HepG2 (cell line): Measurements from ENCODE around the gene FBXL13. TPM values are rescaled to one million over a fixed set of nuclear protein-coding genes. Genes with fewer than 3 reads are reported as not detected.

Experiments used
- ATAC-seq: fragments of 200-7000 bp; cut with Tn5 transposase; 3 replicates; pipeline ENCODE4 v1.9.1; 2020; ENCODE audit warnings: mild to moderate bottlenecking, moderate library complexity
- BruUV-seq: library from RNA; stranded (reverse); fragments of 400-500 nt; replicated peaks from 2 replicates; lab custom pipeline; 2021; lab: Mats Ljungman, UMichigan
- CTCF ChIA-PET: fragments of 300-600 bp; formaldehyde crosslinking; extraction: SDS; loops from one replicate; lab custom pipeline; 2021; ENCODE audit warnings: low total read pairs, inconsistent platforms, low intra/inter-chr PET ratio; lab: Yijun Ruan, JAX
- POLR2A ChIA-PET: fragments of 350-600 bp; sonication (Branson Sonifier 250); formaldehyde crosslinking; loops from one replicate; lab custom pipeline; 2020; ENCODE audit warnings: antibody characterized with exemption, inconsistent platforms; lab: Yijun Ruan, JAX
- DNase-seq: peaks from one replicate; pipeline ENCODE4 v3.0.0-alpha.2; 2015; ENCODE audit warnings: low spot score
- FAIRE-seq: peaks from 3 replicates; lab custom pipeline; 2011; peaks lifted over from hg19 to GRCh38; lab: Jason Lieb, UNC
- H2AFZ ChIP-seq: one replicate; pipeline ENCODE4 v1.6.1; 2011; ENCODE audit warnings: low read length, inconsistent platforms
- H3K27ac ChIP-seq: fragments of 300-600 bp; 3 replicates; pipeline ENCODE4 v1.8.0; 2011; ENCODE audit warnings: mixed run types, mild to moderate bottlenecking, mixed read lengths, low read length, inconsistent platforms; ENCODE audit not compliant: insufficient read depth; ENCODE audit errors: extremely low read length
- H3K27me3 ChIP-seq, 2 experiments: fragments of 200-600 bp in 1 of 2; 2 replicates in 1 of 2; 3 replicates in 1 of 2; pipeline versions ENCODE4 v1.6.0 to v1.8.0; 2011; ENCODE audit warnings: low read length in 2 of 2, mild to moderate bottlenecking in 2 of 2, moderate library complexity in 2 of 2, inconsistent platforms in 1 of 2; ENCODE audit not compliant: insufficient read depth in 2 of 2, control insufficient read depth in 1 of 2
- H3K36me3 ChIP-seq, 2 experiments: fragments of 200-600 bp in 1 of 2; replicated peaks in 1 of 2; 2 replicates in 1 of 2; 3 replicates in 1 of 2; pipeline versions ENCODE4 v1.5.1 to v1.8.0; 2011; ENCODE audit warnings: low read length in 2 of 2, inconsistent platforms in 1 of 2; ENCODE audit not compliant: insufficient read depth in 2 of 2, control insufficient read depth in 1 of 2
- H3K4me1 ChIP-seq: 2 replicates; pipeline ENCODE4 v1.5.1; 2012; ENCODE audit warnings: low read length, inconsistent platforms; ENCODE audit not compliant: insufficient read depth
- H3K4me2 ChIP-seq: 2 replicates; pipeline ENCODE4 v1.6.0; 2011; ENCODE audit warnings: low read depth, low read length, inconsistent platforms
- H3K4me3 ChIP-seq, 3 experiments: fragments of 200-600 bp in 1 of 3; sonication (generic), shearing (Covaris generic) in 1 of 3; replicated peaks in 1 of 3; 2 replicates each; pipeline ENCODE4 v1.5.1; 2011 to 2016; ENCODE audit warnings: low read length in 3 of 3, inconsistent platforms in 2 of 3, low read depth in 2 of 3, mild to moderate bottlenecking in 2 of 3, control low read depth in 1 of 3, mixed read lengths in 1 of 3; ENCODE audit not compliant: insufficient read depth in 1 of 3
- H3K79me2 ChIP-seq: one replicate; pipeline ENCODE4 v1.6.1; 2011; ENCODE audit warnings: low read length, inconsistent platforms; ENCODE audit not compliant: insufficient read depth
- H3K9ac ChIP-seq: 2 replicates; pipeline ENCODE4 v1.6.0; 2011; ENCODE audit warnings: mild to moderate bottlenecking, low read depth, low read length, inconsistent platforms; ENCODE audit not compliant: insufficient read depth
- H3K9me3 ChIP-seq: 2 replicates; pipeline ENCODE4 v1.5.1; 2012; ENCODE audit warnings: mild to moderate bottlenecking, low read length
- H4K20me1 ChIP-seq: 2 replicates; pipeline ENCODE4 v1.6.0; 2011; ENCODE audit warnings: inconsistent platforms, mild to moderate bottlenecking, low read length, moderate library complexity; ENCODE audit not compliant: insufficient read depth
- AGO1 ChIP-seq: fragments of 200-400 bp; formaldehyde crosslinking; IDR thresholded peaks from 2 replicates; pipeline ENCODE4 v1.6.1; 2017; ENCODE audit warnings: mild to moderate bottlenecking, low read depth, low read length, moderate library complexity; ENCODE audit not compliant: poor library complexity, severe bottlenecking
- ARID5B ChIP-seq: IDR thresholded peaks from 2 replicates; pipeline ENCODE4 v1.4.0; 2020; ENCODE audit warnings: mild to moderate bottlenecking, missing genetic modification reagents
- ATF1 ChIP-seq: IDR thresholded peaks from 2 replicates; pipeline ENCODE4 v1.6.1; 2016; ENCODE audit warnings: mild to moderate bottlenecking, control low read depth
- EEA1 ChIP-seq: sonication (generic); formaldehyde crosslinking; IDR thresholded peaks from 2 replicates; pipeline ENCODE4 v1.5.1; 2020; ENCODE audit warnings: mild to moderate bottlenecking, missing genetic modification reagents, borderline replicate concordance
- FOXA3 ChIP-seq: IDR thresholded peaks from 2 replicates; pipeline ENCODE4 v1.6.1; 2016; ENCODE audit warnings: missing genetic modification reagents, missing compliant biosample characterization
- GPN1 ChIP-seq: sonication (generic); formaldehyde crosslinking; IDR thresholded peaks from 2 replicates; pipeline ENCODE4 v1.5.1; 2020; ENCODE audit warnings: missing genetic modification reagents, borderline replicate concordance
- ISL2 ChIP-seq: sonication (generic); formaldehyde crosslinking; IDR thresholded peaks from 2 replicates; pipeline ENCODE4 v1.5.0; 2020; ENCODE audit warnings: missing genetic modification reagents
- ISX ChIP-seq: sonication (generic); formaldehyde crosslinking; conservative IDR thresholded peaks from 2 replicates; pipeline ENCODE4 v1.5.0; 2020; ENCODE audit warnings: missing genetic modification reagents
- KAT8 ChIP-seq: IDR thresholded peaks from 2 replicates; pipeline ENCODE4 v1.6.1; 2016; ENCODE audit warnings: missing genetic modification reagents, missing compliant biosample characterization
- MAFK ChIP-seq, 2 experiments: IDR thresholded peaks in 1 of 2; conservative IDR thresholded peaks in 1 of 2; 2 replicates each; pipeline ENCODE4 v1.6.1; 2011; ENCODE audit warnings: improper control_type of control experiment in 2 of 2, low read length in 2 of 2
- NFIC ChIP-seq: IDR thresholded peaks from 2 replicates; pipeline ENCODE4 v1.6.1; 2012; ENCODE audit warnings: mild to moderate bottlenecking, low read length, inconsistent platforms
- NONO ChIP-seq, 2 experiments: fragments of 450-650 bp in 1 of 2; sonication (generic) in 1 of 2; formaldehyde crosslinking in 1 of 2; IDR thresholded peaks in 1 of 2; conservative IDR thresholded peaks in 1 of 2; 2 replicates each; pipeline versions ENCODE4 v1.6.1 to v1.8.0; 2017 to 2022; ENCODE audit warnings: mild to moderate bottlenecking in 1 of 2, missing genetic modification reagents in 1 of 2, moderate library complexity in 1 of 2
- PITX1 ChIP-seq: sonication (generic); formaldehyde crosslinking; IDR thresholded peaks from 2 replicates; pipeline ENCODE4 v1.5.1; 2020; ENCODE audit warnings: mild to moderate bottlenecking, missing genetic modification reagents
- POGZ ChIP-seq: sonication (generic); formaldehyde crosslinking; IDR thresholded peaks from 2 replicates; pipeline ENCODE4 v1.4.0; 2020; ENCODE audit warnings: mild to moderate bottlenecking, missing genetic modification reagents
- RARA ChIP-seq: IDR thresholded peaks from 2 replicates; pipeline ENCODE4 v1.6.1; 2016; ENCODE audit warnings: missing genetic modification reagents, missing compliant biosample characterization
- WIZ ChIP-seq: sonication (generic); formaldehyde crosslinking; IDR thresholded peaks from 2 replicates; pipeline ENCODE4 v1.5.1; 2020; ENCODE audit warnings: mild to moderate bottlenecking, missing genetic modification reagents
- ZNF12 ChIP-seq: sonication (generic); formaldehyde crosslinking; IDR thresholded peaks from 2 replicates; pipeline ENCODE4 v1.5.0; 2020; ENCODE audit warnings: missing genetic modification reagents
- ZNF224 ChIP-seq: sonication (generic); formaldehyde crosslinking; IDR thresholded peaks from 2 replicates; pipeline ENCODE4 v1.5.0; 2020; ENCODE audit warnings: mild to moderate bottlenecking, missing genetic modification reagents
- ZNF580 ChIP-seq: IDR thresholded peaks from 2 replicates; pipeline ENCODE4 v1.6.1; 2016; ENCODE audit warnings: low read depth, borderline replicate concordance
- ZNF616 ChIP-seq: sonication (generic); formaldehyde crosslinking; IDR thresholded peaks from 2 replicates; pipeline ENCODE4 v1.5.0; 2020; ENCODE audit warnings: low read depth, mild to moderate bottlenecking, missing genetic modification reagents
- WGBS: methylation state at CpG from one replicate; pipeline ENCODE4 v1.1.6; 2017; ENCODE audit warnings: low lambda C conversion rate; 5-methylcytosine and 5-hydroxymethylcytosine counted together
- in situ Hi-C: cut with HindIII; loops from 2 replicates; pipeline ENCODE4 v1.10.0; 2017; ENCODE audit warnings: low pct_unique_long_range_greater_than_20kb; ENCODE audit not compliant: extremely low pct_ligation_motif_present
- intact Hi-C: fragments of 100-400 bp; cut with micrococcal nuclease; formaldehyde crosslinking; loops from one replicate; pipeline ENCODE4 v1.10.0; 2022; ENCODE audit not compliant: unreplicated experiment
- polyA plus RNA-seq, 8 experiments: library from polyadenylated mRNA; depleted of rRNA in 3 of 8; stranded (reverse) in 7 of 8; unstranded in 1 of 8; fragments of >200 nt; fragmentation: Illumina TruSeq in 4 of 8; extraction: Trizol in 4 of 8; gene quantifications; 2 replicates each; pipeline versions ENCODE4 v1.2.1 to v1.2.3, GENCODE V29; 2011 to 2016; ENCODE audit warnings: low read depth in 4 of 8, missing spikeins in 1 of 8, mixed read lengths in 1 of 8; ENCODE audit not compliant: insufficient read depth in 1 of 8
- total RNA-seq, 5 experiments: library from RNA; depleted of rRNA; stranded (reverse); fragments of >200 nt; fragmentation: Illumina TruSeq; extraction: Trizol; gene quantifications; 2 replicates each; pipeline ENCODE4 v1.2.3, GENCODE V29; 2016; ENCODE audit warnings: low read depth in 1 of 5
- TF ChIP-seq, protein P1 (sequence below): sonication (generic); formaldehyde crosslinking; conservative IDR thresholded peaks from 2 replicates; pipeline ENCODE4 v1.4.0; 2020; ENCODE audit warnings: missing genetic modification reagents

The FBXL13 gene
- total and polyA plus RNA-seq, 2 of the 13 experiments (the other 11 are each of a cell fraction or from before 2014, with no cell fraction given): 0.24 to 0.77 TPM

DNA sequence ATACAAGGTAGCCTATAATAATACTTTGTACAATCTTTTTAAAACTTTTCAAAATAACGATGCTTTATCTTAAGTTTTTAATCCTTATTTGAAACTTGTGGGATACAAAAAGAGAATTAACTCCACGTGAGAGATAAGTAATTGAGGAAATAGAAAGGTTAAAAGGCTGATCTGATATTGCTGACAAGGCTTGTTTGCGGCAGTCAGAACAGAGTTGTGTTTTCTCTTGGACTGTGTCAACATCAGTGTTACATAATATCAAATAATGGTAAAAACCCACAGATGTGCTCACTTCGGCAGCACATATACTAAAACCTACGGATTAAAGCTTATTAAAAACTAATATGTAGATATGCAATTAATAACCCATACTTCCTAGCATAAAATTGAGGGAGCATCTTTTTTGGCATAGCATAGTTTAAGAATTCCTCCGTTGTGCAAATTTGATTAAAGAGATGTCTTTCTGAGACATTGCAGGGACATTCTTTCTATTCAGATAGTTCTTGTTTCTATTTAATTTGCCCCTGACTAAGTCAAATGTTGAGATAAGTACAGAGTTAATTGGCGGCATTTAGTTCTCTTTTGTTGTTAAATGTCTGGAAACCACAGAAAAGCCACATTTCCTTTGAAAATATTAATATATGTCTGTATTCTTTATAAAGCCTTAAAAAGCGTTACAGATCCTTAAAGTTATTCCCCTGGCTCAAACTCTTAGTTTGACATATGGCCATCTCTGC is 262.5 kb downstream of the FBXL13 start:
- no peaks in the 10 kb centered on the region for H3K9me3 ChIP-seq
- CTCF ChIA-PET: no interaction called here
- FAIRE-seq (peak; percentile 64), DNase-seq (peak; percentile 41), ATAC-seq (peak; percentile 57; the same call in 1 of the 3 replicates)
- 40% methylated on average over 8 of the region's 8 CpGs for WGBS
- H3K36me3 ChIP-seq: no peaks in the 10 kb centered on the region; a peak in 1 of 5 replicates
- no peak overlapping the region for H3K4me3 ChIP-seq
- no peak overlapping the region for H3K27ac ChIP-seq
- H2AFZ ChIP-seq: no peak overlapping the region
- H4K20me1 ChIP-seq: no peaks in the 10 kb centered on the region
- no TSS peak for BruUV-seq
- in situ Hi-C loops: no loop called here
- H3K9ac ChIP-seq: no peak overlapping the region
- no peak overlapping the region for H3K4me2 ChIP-seq
- H3K4me1 ChIP-seq: peaks cover 27% of the 10 kb centered on the region
- POLR2A ChIA-PET: interaction anchor here (1.5 kb wide), 1 partner anchor 61 kb away, joined by 3 read pairs; no protein-coding TSS in a partner anchor
- no peaks in the 10 kb centered on the region for H3K27me3 ChIP-seq
- intact Hi-C loops: no loop called here
- no peaks in the 10 kb centered on the region for H3K79me2 ChIP-seq
- no peak for TF ChIP-seq NONO (IDR thresholded peaks at IDR 0.05)
- TF ChIP-seq NONO (CRISPR knock-in tag; conservative IDR thresholded peaks at IDR 0.05): no peak
- TF ChIP-seq, protein P1, sequence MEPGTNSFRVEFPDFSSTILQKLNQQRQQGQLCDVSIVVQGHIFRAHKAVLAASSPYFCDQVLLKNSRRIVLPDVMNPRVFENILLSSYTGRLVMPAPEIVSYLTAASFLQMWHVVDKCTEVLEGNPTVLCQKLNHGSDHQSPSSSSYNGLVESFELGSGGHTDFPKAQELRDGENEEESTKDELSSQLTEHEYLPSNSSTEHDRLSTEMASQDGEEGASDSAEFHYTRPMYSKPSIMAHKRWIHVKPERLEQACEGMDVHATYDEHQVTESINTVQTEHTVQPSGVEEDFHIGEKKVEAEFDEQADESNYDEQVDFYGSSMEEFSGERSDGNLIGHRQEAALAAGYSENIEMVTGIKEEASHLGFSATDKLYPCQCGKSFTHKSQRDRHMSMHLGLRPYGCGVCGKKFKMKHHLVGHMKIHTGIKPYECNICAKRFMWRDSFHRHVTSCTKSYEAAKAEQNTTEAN (CRISPR knock-in tag): no peak
- no peak for TF ChIP-seq ZNF224 (CRISPR knock-in tag)
- TF ChIP-seq GPN1 (CRISPR knock-in tag): no peak
- no peak for TF ChIP-seq ATF1 (CRISPR knock-in tag)
- no peak for TF ChIP-seq ISX
- TF ChIP-seq AGO1: no peak
- TF ChIP-seq PITX1 (CRISPR knock-in tag): no peak
- peak; percentile 68 for TF ChIP-seq RARA (CRISPR knock-in tag)
- TF ChIP-seq NFIC: 0 out of 2 replicates have a peak, but pooled peaks have one; percentile 18
- TF ChIP-seq ISL2 (CRISPR knock-in tag): no peak
- no peak for TF ChIP-seq ZNF580
- peak; percentile 64 for TF ChIP-seq ARID5B
- peak; percentile 85 for TF ChIP-seq FOXA3
- TF ChIP-seq EEA1 (CRISPR knock-in tag): no peak
- TF ChIP-seq KAT8 (CRISPR knock-in tag): no peak
- no peak for TF ChIP-seq WIZ (CRISPR knock-in tag)
- TF ChIP-seq ZNF12 (CRISPR knock-in tag): peak; percentile 90
- no peak for TF ChIP-seq POGZ (CRISPR knock-in tag)
- TF ChIP-seq MAFK (conservative IDR thresholded peaks at IDR 0.05 in 1 of 2, IDR thresholded peaks at IDR 0.05 in 1 of 2; ENCODE audit: low read length in 2 of 2): peak; percentile 99
- TF ChIP-seq ZNF616 (CRISPR knock-in tag): no peak
